ENCODE measurements around the gene IER5.

DNA sequence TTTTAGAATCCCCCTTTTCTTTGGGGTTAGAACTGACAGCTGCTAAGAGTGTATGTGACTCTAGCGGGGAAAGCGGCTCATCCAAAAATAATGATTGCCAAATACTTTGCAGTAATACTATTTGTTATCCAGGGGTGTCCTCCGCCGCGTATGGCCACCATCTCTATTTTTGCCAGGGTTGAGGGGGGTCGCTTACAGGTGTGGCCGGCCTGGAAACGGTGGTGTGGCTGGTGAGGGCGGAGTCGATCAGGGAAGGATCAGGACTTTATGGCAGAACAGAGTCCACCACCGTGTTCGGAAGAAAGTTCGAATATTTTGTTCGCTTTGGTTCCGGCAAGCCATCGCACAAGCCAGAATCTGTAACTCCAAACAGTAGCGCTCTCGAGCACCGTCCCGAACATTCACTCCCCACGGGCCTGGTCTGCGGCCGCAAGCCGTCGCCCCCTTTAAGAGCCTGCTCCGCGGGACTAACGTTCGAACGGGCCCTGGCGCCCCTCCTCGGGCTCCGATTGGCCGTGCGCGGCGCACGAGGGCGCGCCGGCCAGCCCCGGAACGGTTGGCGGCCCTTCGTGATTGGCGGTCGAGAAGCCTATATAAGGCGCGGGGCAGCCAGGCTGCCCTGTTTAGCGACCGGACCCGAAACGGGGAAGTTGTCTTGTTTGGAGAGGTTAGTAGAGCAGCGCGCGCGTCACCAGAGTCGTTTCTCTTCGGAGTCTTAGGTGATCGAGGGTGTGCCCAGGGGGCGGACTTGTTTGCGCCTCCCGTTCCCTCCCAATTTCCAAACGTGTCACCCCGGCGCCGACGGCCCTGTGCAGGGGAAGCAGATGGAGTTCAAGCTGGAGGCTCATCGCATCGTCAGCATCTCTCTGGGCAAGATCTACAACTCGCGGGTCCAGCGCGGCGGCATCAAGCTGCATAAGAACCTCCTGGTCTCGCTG, at the start of gene IER5:
- TF ChIP-seq POLR2AphosphoS5 (IDR thresholded peaks at IDR 0.05; ENCODE audit: borderline replicate concordance, low read depth, low read length) (peak; percentile 100), EZH2 (IDR thresholded peaks at IDR 0.05) (no peak), FOXP2 (optimal IDR thresholded peaks at IDR 0.05; ENCODE audit: control extremely low read depth, extremely low read length, insufficient read depth) (no peak)
